ENCODE data around the gene B3GNT3. TPM values are rescaled to one million over a fixed set of nuclear protein-coding genes. Genes with fewer than 3 reads are reported as not detected.

B3GNT3 gene
- total and polyA plus RNA-seq, 9 of the 15 experiments (the other 6 are each of a cell fraction or from before 2014, with no cell fraction given) = 0.06 to 0.11 (median 0.07) TPM; not detected in 6

DNA sequence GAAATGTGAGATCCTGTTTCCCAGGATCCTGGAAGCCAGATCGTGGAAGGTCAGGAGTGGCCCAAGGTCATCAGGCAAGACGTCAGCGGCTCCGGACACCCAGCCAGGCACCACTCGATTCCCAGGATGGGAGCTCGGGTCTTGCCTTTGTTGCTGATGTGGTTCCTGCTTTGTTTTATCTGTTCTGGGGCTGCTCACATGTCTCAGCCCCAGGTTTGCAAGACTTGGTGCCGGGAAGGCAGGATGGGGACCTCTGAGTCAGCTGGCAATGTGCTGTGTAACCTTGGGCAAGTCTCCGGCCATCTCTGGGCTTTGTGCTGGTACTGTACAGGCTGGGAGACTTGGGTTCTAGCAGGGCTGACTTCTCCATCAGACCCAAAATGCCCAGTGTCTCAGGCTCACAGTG is 45.0 kb upstream of the B3GNT3 start (continued):
- TF ChIP-seq, protein P1, sequence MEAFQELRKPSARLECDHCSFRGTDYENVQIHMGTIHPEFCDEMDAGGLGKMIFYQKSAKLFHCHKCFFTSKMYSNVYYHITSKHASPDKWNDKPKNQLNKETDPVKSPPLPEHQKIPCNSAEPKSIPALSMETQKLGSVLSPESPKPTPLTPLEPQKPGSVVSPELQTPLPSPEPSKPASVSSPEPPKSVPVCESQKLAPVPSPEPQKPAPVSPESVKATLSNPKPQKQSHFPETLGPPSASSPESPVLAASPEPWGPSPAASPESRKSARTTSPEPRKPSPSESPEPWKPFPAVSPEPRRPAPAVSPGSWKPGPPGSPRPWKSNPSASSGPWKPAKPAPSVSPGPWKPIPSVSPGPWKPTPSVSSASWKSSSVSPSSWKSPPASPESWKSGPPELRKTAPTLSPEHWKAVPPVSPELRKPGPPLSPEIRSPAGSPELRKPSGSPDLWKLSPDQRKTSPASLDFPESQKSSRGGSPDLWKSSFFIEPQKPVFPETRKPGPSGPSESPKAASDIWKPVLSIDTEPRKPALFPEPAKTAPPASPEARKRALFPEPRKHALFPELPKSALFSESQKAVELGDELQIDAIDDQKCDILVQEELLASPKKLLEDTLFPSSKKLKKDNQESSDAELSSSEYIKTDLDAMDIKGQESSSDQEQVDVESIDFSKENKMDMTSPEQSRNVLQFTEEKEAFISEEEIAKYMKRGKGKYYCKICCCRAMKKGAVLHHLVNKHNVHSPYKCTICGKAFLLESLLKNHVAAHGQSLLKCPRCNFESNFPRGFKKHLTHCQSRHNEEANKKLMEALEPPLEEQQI (IDR thresholded peaks at IDR 0.05) = no peak
- no peak for TF ChIP-seq RFX7 (CRISPR knock-in tag; IDR thresholded peaks at IDR 0.05)
- no peak for TF ChIP-seq ARNT (IDR thresholded peaks at IDR 0.05)
- TF ChIP-seq BHLHE40 (IDR thresholded peaks at IDR 0.05; ENCODE audit: low read length) = no peak
- TF ChIP-seq RBM25 (IDR thresholded peaks at IDR 0.05; ENCODE audit: low read depth, low read length, severe bottlenecking) = peak; percentile 55
- no peak for TF ChIP-seq ZNF766 (CRISPR knock-in tag; conservative IDR thresholded peaks at IDR 0.05)
- TF ChIP-seq LCOR (CRISPR knock-in tag; IDR thresholded peaks at IDR 0.05) = no peak
- no peak for TF ChIP-seq HNRNPUL1 (IDR thresholded peaks at IDR 0.05; ENCODE audit: low read length)
- TF ChIP-seq, protein P2, sequence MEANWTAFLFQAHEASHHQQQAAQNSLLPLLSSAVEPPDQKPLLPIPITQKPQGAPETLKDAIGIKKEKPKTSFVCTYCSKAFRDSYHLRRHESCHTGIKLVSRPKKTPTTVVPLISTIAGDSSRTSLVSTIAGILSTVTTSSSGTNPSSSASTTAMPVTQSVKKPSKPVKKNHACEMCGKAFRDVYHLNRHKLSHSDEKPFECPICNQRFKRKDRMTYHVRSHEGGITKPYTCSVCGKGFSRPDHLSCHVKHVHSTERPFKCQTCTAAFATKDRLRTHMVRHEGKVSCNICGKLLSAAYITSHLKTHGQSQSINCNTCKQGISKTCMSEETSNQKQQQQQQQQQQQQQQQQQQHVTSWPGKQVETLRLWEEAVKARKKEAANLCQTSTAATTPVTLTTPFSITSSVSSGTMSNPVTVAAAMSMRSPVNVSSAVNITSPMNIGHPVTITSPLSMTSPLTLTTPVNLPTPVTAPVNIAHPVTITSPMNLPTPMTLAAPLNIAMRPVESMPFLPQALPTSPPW (CRISPR knock-in tag; IDR thresholded peaks at IDR 0.05) = no peak
- TF ChIP-seq ZNF583 (CRISPR knock-in tag; IDR thresholded peaks at IDR 0.05) = no peak
- TF ChIP-seq, protein P3, sequence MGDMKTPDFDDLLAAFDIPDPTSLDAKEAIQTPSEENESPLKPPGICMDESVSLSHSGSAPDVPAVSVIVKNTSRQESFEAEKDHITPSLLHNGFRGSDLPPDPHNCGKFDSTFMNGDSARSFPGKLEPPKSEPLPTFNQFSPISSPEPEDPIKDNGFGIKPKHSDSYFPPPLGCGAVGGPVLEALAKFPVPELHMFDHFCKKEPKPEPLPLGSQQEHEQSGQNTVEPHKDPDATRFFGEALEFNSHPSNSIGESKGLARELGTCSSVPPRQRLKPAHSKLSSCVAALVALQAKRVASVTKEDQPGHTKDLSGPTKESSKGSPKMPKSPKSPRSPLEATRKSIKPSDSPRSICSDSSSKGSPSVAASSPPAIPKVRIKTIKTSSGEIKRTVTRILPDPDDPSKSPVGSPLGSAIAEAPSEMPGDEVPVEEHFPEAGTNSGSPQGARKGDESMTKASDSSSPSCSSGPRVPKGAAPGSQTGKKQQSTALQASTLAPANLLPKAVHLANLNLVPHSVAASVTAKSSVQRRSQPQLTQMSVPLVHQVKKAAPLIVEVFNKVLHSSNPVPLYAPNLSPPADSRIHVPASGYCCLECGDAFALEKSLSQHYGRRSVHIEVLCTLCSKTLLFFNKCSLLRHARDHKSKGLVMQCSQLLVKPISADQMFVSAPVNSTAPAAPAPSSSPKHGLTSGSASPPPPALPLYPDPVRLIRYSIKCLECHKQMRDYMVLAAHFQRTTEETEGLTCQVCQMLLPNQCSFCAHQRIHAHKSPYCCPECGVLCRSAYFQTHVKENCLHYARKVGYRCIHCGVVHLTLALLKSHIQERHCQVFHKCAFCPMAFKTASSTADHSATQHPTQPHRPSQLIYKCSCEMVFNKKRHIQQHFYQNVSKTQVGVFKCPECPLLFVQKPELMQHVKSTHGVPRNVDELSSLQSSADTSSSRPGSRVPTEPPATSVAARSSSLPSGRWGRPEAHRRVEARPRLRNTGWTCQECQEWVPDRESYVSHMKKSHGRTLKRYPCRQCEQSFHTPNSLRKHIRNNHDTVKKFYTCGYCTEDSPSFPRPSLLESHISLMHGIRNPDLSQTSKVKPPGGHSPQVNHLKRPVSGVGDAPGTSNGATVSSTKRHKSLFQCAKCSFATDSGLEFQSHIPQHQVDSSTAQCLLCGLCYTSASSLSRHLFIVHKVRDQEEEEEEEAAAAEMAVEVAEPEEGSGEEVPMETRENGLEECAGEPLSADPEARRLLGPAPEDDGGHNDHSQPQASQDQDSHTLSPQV (IDR thresholded peaks at IDR 0.05) = peak; percentile 28; the same call in 1 of the 2 replicates
- TF ChIP-seq, protein P4, sequence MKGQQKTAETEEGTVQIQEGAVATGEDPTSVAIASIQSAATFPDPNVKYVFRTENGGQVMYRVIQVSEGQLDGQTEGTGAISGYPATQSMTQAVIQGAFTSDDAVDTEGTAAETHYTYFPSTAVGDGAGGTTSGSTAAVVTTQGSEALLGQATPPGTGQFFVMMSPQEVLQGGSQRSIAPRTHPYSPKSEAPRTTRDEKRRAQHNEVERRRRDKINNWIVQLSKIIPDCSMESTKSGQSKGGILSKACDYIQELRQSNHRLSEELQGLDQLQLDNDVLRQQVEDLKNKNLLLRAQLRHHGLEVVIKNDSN (CRISPR knock-in tag; IDR thresholded peaks at IDR 0.05) = no peak
- TF ChIP-seq, protein P5, sequence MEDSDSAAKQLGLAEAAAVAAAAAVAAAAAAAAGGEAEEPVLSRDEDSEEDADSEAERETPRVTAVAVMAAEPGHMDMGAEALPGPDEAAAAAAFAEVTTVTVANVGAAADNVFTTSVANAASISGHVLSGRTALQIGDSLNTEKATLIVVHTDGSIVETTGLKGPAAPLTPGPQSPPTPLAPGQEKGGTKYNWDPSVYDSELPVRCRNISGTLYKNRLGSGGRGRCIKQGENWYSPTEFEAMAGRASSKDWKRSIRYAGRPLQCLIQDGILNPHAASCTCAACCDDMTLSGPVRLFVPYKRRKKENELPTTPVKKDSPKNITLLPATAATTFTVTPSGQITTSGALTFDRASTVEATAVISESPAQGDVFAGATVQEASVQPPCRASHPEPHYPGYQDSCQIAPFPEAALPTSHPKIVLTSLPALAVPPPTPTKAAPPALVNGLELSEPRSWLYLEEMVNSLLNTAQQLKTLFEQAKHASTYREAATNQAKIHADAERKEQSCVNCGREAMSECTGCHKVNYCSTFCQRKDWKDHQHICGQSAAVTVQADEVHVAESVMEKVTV (CRISPR knock-in tag; IDR thresholded peaks at IDR 0.05) = no peak
- no peak for TF ChIP-seq ETS2 (tag; IDR thresholded peaks at IDR 0.05; ENCODE audit: borderline replicate concordance, poor library complexity, severe bottlenecking)
- TF ChIP-seq, protein P6, sequence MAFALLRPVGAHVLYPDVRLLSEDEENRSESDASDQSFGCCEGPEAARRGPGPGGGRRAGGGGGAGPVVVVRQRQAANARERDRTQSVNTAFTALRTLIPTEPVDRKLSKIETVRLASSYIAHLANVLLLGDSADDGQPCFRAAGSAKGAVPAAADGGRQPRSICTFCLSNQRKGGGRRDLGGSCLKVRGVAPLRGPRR (CRISPR knock-in tag; IDR thresholded peaks at IDR 0.05) = no peak
- TF ChIP-seq, protein P7, sequence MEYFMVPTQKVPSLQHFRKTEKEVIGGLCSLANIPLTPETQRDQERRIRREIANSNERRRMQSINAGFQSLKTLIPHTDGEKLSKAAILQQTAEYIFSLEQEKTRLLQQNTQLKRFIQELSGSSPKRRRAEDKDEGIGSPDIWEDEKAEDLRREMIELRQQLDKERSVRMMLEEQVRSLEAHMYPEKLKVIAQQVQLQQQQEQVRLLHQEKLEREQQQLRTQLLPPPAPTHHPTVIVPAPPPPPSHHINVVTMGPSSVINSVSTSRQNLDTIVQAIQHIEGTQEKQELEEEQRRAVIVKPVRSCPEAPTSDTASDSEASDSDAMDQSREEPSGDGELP (CRISPR knock-in tag; IDR thresholded peaks at IDR 0.05; ENCODE audit: borderline replicate concordance) = peak; percentile 94

All from K562 (cell line).